COLO829 (cell line): ENCODE data around the gene UBA5.

Source experiments
- DNase-seq: peaks from one replicate; pipeline ENCODE4 v3.0.0; 2012; ENCODE audit warnings: low spot score

UBA5 gene

DNA sequence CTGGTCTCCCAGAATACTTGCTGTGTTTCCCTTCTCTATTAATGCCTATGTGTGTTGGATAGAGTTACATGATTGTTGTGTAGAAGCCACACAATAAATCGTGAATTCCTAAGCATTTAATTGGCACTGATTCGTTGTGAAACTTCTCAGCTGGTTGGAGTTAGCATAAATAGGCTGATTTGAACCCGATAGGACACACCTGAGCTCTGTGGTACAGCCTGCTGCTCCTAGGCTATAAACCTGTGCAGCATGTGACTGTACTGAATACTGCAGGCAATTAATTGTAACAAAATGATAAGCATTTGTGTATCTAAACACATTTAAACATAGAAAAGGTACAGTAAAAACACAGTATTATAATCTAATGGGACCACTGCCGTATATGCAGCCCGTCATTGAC lies 5.4 kb upstream of the UBA5 start:
- DNase-seq, result no peak

DNA sequence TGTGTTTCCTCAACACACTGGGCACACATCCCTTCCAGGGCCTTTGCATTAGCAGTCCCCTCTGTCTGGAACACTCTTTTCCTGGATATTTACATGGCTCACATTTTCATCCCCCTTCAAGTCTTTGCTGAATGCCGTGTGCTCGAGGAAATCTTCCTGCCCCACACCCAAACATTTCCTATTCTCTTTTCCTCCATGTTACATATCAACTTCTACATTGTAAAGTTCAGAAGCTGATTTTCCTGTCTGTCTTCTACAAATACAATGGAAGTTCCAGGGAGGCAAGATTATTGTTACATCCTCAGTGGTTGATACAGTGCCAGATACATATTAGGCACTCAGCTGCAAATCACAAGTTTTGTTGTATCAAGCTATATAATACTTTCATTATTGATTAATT lies 4.7 kb upstream of the UBA5 start:
- no peak for DNase-seq

DNA sequence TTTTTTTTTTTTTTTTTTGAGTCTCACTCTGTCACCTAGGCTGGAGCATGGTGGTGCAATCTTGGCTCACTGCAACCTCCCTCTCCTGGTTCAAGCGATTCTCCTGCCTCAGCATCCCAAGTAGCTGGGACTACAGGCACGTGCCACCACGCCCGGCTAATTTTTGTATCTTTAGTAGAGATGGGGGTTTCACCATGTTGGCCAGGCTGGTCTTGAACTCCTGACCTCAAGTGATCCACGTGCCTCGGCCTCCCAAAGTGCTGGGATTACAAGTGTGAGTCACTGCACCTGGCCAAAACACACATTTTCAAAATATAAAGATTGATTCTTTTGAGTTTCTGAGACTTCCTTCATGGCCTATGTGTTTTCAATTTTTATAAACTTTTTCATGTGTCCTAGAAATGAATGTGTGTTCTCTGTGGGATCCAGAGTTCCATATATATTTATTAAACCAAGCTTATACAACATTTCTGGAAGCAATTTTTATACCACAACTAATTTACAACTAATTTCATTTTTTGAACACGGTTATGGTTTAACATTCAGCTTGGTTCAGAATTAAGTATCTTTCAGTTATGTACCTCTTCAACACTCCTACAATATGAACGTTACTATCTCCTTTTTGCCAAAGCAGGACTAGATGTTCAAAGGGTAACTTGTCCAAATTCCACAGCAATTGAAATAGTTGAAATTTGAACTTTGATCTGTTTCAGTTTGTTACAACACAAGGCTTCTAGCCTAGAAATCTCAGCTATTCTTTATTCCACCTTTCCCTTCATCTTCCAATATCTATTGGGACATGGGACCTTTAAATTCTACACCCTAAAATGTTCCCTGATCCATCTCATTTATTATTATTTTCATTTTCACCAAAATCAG lies 2.0 kb upstream of the UBA5 start:
- DNase-seq, result no peak

DNA sequence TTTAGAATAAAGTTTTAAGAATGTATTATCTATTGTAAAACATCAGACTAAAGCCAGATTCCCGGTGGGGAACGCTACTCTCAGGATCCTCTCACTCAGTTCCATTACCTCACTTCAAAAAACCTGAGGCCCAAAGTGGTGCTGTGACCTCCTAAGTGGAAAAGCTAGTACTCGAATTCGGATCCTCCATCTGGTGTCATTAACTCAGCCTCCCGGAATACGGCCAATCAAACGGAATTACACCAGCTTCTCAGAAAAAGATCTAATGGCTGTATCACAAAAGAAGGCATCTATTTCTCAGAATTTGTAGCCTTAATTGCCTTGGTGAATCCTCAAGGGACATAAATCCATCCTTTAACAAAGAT lies 1.1 kb upstream of the UBA5 start:
- DNase-seq, result no peak

DNA sequence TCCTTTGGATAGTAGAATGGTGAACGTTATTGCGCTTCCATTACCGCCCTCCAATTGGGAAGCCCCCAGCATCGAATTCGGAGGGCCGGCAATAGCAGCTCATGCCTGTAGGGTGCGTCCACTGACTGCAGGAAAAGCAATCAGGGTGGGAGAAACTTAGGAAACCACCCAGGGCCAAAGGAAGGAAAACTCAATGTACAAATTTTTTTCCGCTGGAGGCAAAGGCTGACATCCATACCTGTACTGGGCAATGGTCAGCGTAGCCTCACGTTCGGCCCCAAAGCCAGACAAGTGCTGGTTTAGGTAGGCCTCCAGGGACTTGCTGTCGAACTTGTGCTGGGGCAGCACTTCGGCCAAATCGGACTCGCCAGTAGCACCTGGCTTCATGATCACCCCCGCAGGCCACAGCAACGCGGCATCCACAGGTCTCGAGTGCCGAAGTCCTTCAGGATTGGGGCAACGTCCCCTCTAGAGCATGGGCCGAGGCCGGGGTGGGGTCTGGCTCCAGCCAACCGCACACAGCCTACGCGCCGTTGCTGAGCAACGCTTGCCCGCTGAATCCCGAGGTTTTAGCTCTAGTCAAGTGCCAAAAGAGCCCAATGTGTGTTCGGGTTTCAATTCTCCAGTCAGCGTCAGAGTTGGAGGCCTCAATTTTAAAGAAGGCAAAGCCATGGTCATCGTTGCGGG lies 621 bp upstream of the UBA5 start, which contains the start of gene ACAD11:
TSS of gene ACAD11 (minus strand) at position 445 of the 687 bp plus-strand sequence. CDS start at position 387, 58 bp downstream.
- DNase-seq, result peak; percentile 78

DNA sequence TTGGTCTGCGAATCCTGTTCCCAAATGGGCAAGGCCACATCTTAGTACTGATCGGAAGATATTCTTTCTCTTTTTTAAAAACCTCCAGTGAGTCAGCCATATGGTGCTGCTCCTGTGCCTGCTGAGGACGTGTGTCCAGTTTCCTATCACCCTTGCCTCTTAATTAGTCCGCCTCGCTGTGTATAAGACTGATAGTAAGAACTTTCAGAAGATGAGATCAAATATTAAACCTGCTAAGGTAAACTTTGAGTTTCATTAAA lies 612 bp downstream of the UBA5 start:
- peak; percentile 23 for DNase-seq

DNA sequence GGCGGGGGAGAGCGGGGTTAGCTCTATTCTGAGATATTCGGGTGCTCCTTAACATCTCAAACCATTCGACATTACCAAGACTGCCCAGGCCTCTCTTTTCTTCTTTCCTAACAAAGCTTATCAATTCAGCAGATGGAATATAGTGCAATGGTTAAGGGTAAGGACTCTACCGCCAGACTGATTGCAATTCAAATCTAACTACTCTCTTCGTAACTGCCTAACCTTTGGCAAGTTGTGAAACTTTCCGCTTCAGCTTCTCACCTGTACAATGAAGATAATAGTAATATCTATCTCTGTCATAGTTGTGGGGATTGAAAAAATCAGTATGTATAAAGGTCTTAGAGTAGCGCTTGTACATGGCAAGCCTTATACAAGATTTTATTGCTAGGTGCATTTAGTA lies 972 bp downstream of the UBA5 start:
- no peak for DNase-seq

DNA sequence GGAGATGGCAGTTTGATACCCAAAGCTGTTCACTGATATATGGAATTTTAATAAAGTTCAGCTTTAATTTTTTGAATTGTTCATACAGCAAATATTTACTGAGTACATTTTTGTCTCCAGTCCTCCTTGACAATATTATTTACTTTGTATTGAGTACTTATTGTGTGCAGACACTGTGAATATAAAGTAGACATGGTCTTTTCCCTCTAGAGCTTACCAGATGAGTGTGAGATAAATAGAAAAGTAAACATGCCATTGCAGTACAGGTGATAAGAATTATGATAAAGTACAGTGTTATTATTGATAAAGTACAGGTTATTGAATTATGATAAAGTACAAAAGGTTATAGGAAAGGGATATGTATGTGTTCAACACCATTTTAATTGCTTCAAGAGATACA lies 2.1 kb downstream of the UBA5 start:
- DNase-seq, result no peak

DNA sequence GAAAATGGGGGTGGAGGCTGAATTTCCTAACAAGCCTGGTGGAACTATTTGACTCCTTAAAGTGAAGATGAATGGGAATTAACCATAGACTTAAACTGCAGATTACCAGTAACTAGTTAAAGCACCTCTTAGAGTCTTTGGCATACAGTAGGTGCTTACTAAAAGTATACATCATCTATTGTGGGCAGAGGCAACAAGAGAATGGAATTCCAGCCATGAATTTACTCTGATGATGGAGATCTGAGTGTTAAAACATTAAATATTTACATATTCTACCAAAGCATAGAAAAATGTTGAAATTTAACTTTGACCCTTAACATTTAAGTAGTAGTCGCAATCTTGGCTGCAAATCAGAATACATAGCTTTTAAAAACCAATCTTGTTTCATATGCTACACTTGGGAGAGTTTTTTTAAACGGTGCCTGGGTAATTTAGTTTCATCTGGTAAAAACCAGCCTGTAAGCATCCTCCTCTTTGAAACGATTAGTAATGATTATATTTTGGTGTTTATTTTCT lies 5.2 kb downstream of the UBA5 start:
- DNase-seq, result no peak

DNA sequence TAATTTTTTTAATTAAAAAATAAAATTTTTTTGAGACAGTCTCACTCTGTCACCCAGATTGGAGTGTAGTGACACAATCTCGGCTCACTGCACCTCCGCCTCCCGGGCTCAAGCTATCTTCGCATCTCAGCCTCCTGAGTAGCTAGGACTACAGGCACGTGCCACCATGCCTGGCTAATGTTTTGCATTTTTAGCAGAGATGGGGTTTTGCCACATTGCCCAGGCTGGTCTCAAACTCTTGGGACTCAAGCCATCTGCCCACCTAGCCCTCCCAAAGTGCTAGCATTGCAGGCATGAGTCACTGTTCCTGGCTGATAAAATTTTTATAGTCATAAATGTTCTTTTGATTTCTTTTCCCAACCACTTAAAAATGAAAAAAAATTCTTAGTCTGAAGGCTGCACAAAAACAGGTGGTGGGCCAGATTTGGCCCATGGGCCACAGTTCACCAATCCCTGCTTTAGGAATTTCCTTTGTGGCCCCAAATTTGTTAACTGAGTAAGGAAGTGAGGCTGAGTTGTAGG lies 9.2 kb downstream of the UBA5 start:
- DNase-seq, result no peak

DNA sequence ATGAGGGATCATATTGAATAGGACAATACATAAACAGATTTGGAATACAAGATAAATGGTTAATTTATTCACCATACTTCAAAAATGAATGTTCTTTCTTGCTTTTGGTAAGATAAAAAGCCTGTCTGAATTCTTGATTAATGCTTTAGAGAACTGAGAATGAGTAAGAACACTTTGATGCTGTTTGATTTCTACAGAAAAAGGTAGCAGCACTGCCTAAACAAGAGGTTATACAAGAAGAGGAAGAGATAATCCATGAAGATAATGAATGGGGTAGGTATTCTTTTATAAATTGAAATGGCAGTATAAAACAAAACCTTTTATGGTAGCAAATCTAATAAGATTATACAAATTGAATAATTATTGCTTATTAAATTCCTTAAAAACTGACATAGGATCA lies 15.3 kb downstream of the UBA5 start:
- DNase-seq, result no peak

DNA sequence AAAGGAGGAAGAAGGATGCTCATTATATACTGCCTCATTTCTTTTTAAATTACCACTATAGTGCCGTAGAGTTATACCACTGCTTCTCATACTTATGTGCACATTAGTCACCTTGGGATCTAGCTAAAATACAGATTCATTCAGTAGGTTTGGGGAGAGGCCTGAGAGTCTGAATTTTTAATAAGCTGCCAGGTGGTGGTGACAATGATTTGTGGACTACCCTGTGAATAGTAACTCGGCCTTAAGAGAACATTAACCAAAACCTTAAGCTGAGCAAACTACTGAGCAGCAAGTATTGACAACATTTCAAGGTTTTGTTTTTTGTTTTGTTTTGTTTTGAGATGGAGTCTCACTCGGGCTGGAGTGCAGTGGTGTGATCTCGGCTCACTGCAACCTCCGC lies 19.8 kb downstream of the UBA5 start:
- no peak for DNase-seq

DNA sequence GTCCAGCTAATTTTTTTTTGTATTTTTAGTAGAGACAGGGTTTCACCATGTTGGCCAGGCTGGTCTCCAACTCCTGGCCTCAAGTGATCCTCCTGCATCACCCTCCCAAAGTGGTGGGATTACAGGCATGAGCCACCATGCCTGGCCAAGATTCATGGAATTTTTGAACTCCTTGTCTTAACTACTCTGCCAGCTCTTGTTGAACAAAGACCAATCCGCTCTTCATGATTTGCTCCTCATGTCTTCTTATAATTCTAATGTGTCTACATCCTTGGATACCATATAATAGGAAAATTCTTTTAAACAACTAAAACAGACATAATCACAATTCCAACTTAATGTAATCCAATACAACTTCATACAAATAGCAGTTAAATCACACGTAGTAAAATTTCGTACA lies 21.3 kb downstream of the UBA5 start:
- no peak for DNase-seq

DNA sequence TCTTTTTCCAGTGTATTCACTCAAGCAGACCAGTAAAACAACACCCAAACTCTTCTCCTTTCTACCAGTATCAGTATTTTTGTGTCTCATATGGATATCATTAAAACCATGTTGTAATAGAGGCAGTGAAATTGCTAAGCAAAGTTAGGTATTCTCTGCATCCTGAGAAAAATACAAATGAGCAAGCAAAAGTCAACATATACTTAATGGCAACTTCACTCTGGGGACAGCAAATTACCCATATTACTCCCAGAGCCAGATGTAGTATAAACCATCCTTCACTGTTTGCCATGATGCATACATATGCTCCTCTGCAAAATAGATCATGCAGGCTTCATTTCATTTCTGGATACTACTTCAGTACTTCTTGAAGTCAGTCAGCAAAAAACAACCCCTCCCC lies 22.1 kb downstream of the UBA5 start:
- DNase-seq, result no peak

DNA sequence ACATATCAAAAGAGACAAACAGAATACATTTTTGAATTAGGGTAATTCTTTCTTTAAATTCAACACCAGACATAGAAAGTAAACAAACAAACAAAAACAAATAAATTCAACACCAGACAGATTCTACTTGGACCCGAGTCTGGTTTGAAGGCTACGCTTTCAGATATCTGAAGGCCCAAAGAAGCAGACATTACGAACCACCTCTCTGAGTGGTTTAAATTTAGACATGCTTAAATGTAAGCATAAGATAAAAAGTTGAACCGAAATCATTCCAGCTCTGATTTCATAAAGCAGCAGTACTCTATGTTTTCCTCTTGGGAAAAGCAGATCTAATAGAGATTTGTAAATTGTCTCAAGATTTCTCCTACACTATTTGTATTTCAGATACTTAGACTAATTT lies 29.9 kb downstream of the UBA5 start:
- DNase-seq, result no peak

DNA sequence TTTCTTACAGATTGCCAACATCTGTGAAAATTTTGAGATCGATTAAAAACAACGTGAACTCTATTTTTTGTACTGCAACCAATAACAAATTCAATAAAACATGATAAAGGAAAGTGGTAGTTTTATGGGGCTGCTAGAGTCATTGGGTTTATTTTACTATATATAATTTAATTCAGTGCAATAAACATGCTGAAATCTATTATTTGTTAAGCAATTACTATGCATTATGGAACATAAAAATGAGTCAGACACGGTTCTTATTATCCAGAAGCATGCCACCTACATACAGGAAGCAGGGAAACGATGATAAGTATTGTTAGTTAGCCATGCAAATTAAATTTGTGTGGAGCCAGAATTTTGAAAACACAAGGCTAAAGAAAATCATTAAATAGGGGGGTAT lies 34.9 kb downstream of the UBA5 start:
- no peak for DNase-seq

DNA sequence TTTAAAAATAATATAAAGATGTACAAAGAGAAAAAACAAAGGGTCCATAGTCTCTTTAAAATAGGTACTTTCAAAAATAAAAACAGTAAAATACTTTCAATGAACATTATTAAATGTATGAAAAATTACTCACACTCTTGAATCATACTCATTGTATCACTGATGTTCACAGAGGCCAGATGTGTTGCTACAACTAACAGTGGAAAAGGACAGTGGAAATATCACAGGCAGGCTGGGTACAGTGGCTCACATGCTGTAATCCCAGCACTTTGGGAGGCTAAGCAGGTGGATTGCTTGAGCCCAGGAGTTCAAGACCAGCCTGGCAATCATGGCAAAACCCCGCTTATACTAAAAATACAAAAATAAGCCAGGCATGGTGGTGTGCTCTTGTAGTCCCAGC lies 35.3 kb downstream of the UBA5 start:
- no peak for DNase-seq

DNA sequence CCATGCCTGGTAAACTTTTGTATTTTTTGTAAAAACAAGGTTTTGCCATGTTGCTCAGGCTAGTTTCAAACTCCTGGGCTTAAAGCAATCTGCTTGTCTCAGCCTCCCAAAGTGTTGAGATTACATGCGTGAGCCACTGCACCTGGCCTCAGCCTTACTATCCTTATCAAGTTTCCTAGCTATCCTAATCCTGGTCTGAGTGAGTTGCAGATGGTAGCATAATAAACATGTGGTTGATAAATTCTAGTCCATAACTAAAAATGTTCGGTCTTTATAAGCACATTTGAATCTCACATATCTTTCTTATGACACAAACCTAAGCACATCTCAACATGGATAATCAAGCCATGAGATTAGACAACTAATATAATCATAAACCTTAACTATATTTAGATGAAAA lies 43.6 kb downstream of the UBA5 start:
- DNase-seq, result no peak

DNA sequence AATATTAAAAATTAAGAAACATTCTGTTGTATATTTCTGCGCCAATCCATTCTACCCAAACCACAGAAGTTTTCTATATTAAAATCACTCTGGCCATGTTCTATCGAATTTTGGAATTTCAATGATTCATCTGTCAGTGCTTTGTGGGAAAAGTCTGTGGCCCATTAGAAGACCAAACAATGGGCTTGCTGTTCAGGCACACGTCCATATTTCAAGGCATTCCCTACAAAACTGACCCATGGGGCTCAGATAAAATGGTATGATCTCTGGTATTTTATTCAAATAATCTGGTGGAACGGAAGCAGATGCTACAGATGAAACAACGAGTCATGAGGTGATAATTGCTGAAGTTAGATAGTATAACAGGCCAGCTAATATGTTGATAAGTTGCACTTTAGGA lies 49.6 kb downstream of the UBA5 start:
- DNase-seq, result peak; percentile 92

DNA sequence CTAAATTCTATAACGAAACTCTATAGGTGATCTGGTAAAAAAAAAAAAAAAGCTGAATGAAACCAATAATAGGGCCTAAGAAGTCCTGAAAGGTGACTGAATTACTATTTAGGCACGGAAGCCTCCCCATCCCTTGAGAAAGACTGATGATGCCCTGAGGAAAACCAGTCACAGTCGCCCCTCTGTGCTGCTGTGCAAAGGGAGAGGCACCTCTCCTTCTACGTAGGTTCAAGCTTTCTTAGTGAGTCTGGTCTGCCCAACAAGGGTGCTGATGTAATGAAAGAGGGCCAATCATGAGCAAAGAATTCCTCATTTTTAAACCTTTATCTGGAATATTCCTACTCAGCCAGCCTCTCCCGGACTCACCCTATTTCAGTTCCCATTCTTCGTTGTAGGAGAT lies 50.2 kb downstream of the UBA5 start:
- DNase-seq, result peak; percentile 60

DNA sequence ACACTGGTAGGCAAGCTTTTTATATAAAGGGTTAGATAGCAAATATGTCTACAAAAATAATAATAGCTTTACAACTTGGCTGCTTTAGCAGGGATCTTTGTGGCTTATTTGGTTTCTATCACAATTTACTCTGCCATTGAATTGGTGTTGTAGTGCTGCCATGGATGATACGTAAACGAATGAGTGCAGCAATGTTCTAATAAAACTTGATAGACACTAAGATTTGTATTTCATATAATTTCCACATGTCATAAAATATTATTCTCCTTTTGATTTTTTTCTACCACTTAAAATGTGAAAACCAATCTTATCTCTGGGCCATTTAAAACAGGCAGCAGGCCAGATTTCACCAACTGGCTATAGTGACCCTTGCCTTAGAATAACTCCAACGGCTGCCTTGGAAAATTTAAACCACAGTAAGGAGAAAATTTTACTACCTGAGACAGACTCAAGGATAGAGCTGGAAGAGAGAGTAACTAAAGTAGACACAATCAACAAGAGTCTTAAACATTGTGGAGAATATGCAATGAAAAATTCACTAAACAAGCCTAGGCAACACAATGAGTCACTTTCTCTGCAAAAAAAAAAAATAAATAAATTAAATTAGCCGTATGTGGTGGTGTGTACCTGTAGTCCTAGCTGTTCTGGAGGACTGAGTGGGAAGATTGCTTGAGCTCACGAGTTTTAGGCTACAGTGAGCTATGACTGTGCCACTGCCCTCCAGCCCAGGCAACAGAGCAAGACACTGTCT lies 54.0 kb downstream of the UBA5 start:
- DNase-seq, result no peak

DNA sequence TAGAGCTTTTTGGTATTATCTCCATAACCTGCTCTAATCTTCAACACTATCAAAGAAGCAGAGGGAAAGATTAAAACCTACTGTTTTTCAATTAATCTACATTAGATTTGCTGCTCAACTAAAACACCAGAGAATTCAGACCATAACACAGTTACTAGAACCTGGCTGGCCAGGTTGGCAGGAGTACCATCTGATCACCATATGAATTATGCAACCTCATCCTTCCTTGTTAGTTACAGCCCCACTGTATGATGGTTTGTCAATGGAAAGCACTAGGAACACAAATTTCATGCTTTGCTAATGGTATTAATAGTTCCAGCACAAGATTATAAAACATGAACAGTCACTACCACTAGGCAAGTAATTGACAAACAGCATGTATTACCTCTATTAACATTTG lies 56.2 kb downstream of the UBA5 start:
- no peak for DNase-seq

DNA sequence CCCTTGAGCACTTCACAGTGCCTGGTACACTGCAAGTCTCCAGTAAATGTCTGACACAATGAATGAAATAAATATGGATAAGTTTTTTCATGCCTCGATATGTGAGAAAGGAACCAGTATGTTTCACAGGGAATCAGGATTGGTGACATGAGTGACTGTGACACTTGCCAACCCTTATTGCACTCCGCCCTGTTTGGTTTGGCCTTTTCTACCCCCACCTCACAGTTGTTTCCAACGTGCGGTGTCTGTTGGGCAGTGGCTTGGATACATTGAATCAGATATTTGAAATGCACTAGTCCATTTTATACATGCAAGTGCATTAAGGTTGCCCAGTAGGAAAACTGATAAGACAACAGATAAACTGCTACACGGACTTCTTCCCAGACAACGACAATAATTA lies 60.1 kb downstream of the UBA5 start:
- no peak for DNase-seq
